ENCODE measurements around the gene TUBA1B.

TUBA1B gene

GRCh38 chr12:49126852-49127763 lies 4.1 kb downstream of the TUBA1B start:
- FAIRE-seq: no peak

GRCh38 chr12:49121047-49121696 lies 10.0 kb downstream of the TUBA1B start:
- no peak for FAIRE-seq

GRCh38 chr12:49111206-49111605 lies 20.0 kb downstream of the TUBA1B start:
- FAIRE-seq: no peak

- peak; percentile 45 for FAIRE-seq
Measured at GRCh38 chr12:49110464-49111155, 20.6 kb downstream of the TUBA1B start, which contains the start of gene LMBR1L. TSS of gene LMBR1L (minus strand) at chr12:49110847. CDS start at chr12:49110555, 292 bp downstream.

GRCh38 chr12:49109641-49110463 lies 21.3 kb downstream of the TUBA1B start:
- FAIRE-seq: no peak

- no peak for FAIRE-seq
Measured at GRCh38 chr12:49108958-49109404, 22.2 kb downstream of the TUBA1B start.

- FAIRE-seq: no peak
Measured at GRCh38 chr12:49105504-49106084, 25.6 kb downstream of the TUBA1B start.

GRCh38 chr12:49104822-49105221 lies 26.4 kb downstream of the TUBA1B start:
- no peak for FAIRE-seq

- no peak for FAIRE-seq
Measured at GRCh38 chr12:49100380-49100779, 30.8 kb downstream of the TUBA1B start.

- FAIRE-seq: no peak
Measured at GRCh38 chr12:49098703-49099102, 32.5 kb downstream of the TUBA1B start.

GRCh38 chr12:49098035-49098451 lies 33.2 kb downstream of the TUBA1B start:
- FAIRE-seq: no peak

- FAIRE-seq: no peak
Measured at GRCh38 chr12:49097381-49097780, 33.8 kb downstream of the TUBA1B start.

GRCh38 chr12:49094975-49095365 lies 36.2 kb downstream of the TUBA1B start:
- FAIRE-seq: no peak

GRCh38 chr12:49094160-49094974 lies 36.8 kb downstream of the TUBA1B start, which contains the start of gene DHH:
TSS of gene DHH (minus strand) at chr12:49094801. CDS start at chr12:49094512, 289 bp downstream.
- FAIRE-seq: no peak

GRCh38 chr12:49093792-49094159 lies 37.4 kb downstream of the TUBA1B start:
- no peak for FAIRE-seq

GRCh38 chr12:49092816-49093406 lies 38.3 kb downstream of the TUBA1B start:
- no peak for FAIRE-seq

GRCh38 chr12:49092086-49092815 lies 38.9 kb downstream of the TUBA1B start:
- no peak for FAIRE-seq

GRCh38 chr12:49091836-49092085 lies 39.4 kb downstream of the TUBA1B start:
- FAIRE-seq: no peak

GRCh38 chr12:49091056-49091835 lies 39.9 kb downstream of the TUBA1B start:
- no peak for FAIRE-seq

Measured in colon (tissue), 2 donors.